Upper lobe of left lung (tissue), 6 donors: ENCODE measurements around the gene DTX2. TPM values are rescaled to one million over a fixed set of nuclear protein-coding genes. Genes with fewer than 3 reads are reported as not detected.
A peak's percentile ranks its signal among the peaks of the same experiment; 100 is the strongest.
"Not testable (repeated sequence)": the region's sequence is repeated elsewhere in the genome, so short reads cannot be mapped to it uniquely, and the experiment has no call there.

Experiments
- ATAC-seq, 2 donors: fragments of 200-7000 bp; cut with Tn5 transposase; one replicate each; pipeline ENCODE4 v1.9.1; 2022; ENCODE audit warnings: mild to moderate bottlenecking in 2 of 2, moderate library complexity in 2 of 2; ENCODE audit not compliant: low FRiP score in 2 of 2
- DNase-seq, 2 donors: peaks; one replicate each; pipeline ENCODE4 v3.0.0-alpha.2; 2019 to 2020
- H3K27ac ChIP-seq, 4 donors: fragments of 200-600 bp; sonication (generic); one replicate each; pipeline ENCODE4 v1.5.1; 2016 to 2019
- H3K27me3 ChIP-seq, 4 donors: fragments of 200-600 bp; sonication (generic); one replicate each; pipeline ENCODE4 v1.5.1; 2017 to 2019
- H3K36me3 ChIP-seq, 4 donors: fragments of 200-600 bp; sonication (generic); one replicate each; pipeline ENCODE4 v1.5.1; 2016 to 2019
- H3K4me1 ChIP-seq, 4 donors: fragments of 200-600 bp; sonication (generic); one replicate each; pipeline ENCODE4 v1.5.1; 2018 to 2019
- H3K4me3 ChIP-seq, 4 donors: fragments of 200-600 bp; sonication (generic); one replicate each; pipeline ENCODE4 v1.5.1; 2017 to 2019; ENCODE audit warnings: mild to moderate bottlenecking in 2 of 4, moderate library complexity in 1 of 4
- H3K9me3 ChIP-seq, 4 donors: fragments of 200-600 bp; sonication (generic); one replicate each; pipeline ENCODE4 v1.5.1; 2018 to 2019
- CTCF ChIP-seq, 6 experiments: fragments of 450-650 bp in 4 of 6; fragments of 200-600 bp in 2 of 6; sonication (generic) in 2 of 6; IDR thresholded peaks; one replicate each; pipeline ENCODE4 v1.5.1; 2016 to 2019; ENCODE audit warnings: antibody characterized with exemption in 6 of 6
- EP300 ChIP-seq, 4 donors: sonication (generic); formaldehyde crosslinking; IDR thresholded peaks; one replicate each; pipeline ENCODE4 v1.5.1; 2017; ENCODE audit warnings: antibody characterized with exemption in 4 of 4, control low read depth in 2 of 4
- POLR2A ChIP-seq, 4 donors: fragments of 450-650 bp; IDR thresholded peaks; one replicate each; pipeline ENCODE4 v1.5.1; 2016 to 2017; ENCODE audit warnings: antibody characterized with exemption in 4 of 4, mild to moderate bottlenecking in 2 of 4
- WGBS, 2 donors: methylation state at CpG; one replicate each; pipeline ENCODE4 v1.1.5; 2017 to 2018; 5-methylcytosine and 5-hydroxymethylcytosine counted together
- total RNA-seq, 6 donors: library from RNA; depleted of rRNA in 4 of 6; stranded (reverse); fragments of >200 nt in 4 of 6; gene quantifications; one replicate each; pipeline versions ENCODE4 v1.1.0 to v1.2.1, GENCODE V29; 2016 to 2021
- donor health status: DM: no; HTN: no; CAD: no; lungs with moderate emphysema.
- donor health status: DM: no; HTN: yes; CAD: no; lungs with severe emphysema.

DTX2 gene
- total RNA-seq, 6 donors from 2014 or later = 24.2 to 82.8 (median 36.1) TPM

DNA sequence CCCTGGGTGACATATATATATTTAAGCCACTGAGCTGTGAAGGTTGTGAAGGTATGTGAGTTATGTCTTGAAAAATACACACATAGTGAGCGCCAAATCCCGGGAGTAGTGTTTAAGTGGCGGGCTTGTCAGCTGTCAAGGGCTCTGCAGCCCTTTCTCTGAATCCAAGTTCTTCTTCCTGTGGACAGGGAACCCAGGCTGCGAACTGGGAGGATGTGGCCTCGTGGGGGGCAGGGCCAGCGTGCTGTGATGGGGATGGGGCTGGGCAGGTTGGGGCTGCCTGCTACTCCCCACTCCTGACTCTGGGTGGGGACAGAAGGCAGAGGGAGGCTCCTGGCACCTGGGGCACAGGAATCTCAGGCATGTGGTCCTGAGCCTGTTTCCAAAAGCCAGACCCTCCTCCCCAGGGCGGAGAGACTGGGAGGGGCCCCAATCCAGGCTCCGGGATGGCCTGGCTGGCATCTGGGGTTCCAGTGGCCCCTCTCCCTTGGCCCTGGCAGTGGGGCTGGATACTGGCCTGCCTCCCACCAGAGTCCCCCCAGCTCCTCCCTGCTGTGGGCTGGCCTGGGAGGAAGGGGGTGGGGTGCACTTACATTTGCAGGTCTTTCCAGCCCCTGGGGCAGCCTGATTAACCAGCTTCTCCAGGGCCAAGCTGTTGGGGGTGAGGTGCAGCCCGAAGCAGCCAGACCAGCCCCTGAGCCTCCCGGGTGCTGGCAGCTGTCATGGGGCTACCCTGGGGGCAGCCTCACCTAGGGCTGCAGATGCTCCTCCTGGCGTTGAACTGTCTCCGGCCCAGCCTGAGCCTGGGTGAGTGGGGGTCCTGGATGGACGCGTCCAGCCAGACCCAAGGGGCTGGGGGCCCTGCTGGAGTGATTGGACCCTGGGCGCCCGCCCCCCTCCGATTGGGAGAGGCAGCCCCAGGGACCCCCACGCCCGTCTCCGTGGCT, 48.7 kb downstream of the DTX2 start, which contains the start of gene UPK3B:
Gene UPK3B, plus strand, starts transcription at position 622 of the 947 bp plus-strand sequence. Its CDS starts 101 bp downstream, at position 723.
- H3K27ac ChIP-seq = peak within 1 kb of the TSS in 2 of 4 donors; percentile 10 to 27
- DNase-seq = peak; percentile 59 to 76
- peaks cover 4 to 18% (median 9%) of the 10 kb centered on the region in 4 donors for H3K36me3 ChIP-seq
- TF ChIP-seq POLR2A (IDR thresholded peaks at IDR 0.05) (peak in 1 of 4 donors; percentile 20), CTCF (IDR thresholded peaks at IDR 0.05) (no peak)
- no peaks in the 10 kb centered on the region for H3K9me3 ChIP-seq
- peak within 1 kb of the TSS in 2 of 4 donors; percentile 7 to 31 for H3K4me3 ChIP-seq
- peak; percentile 6 to 11 for ATAC-seq
- WGBS, 2 donors = 15 to 46% methylated on average over 6 to 14 of the region's 20 CpGs
- H3K27me3 ChIP-seq = no peaks in the 10 kb centered on the region
- H3K4me1 ChIP-seq = peaks cover 0 to 18% (median 13%) of the 10 kb centered on the region in 4 donors

GRCh38 chr7:76511200-76511910, 49.8 kb downstream of the DTX2 start:
- H3K4me1 ChIP-seq = peaks cover 0 to 18% (median 16%) of the 10 kb centered on the region in 4 donors
- H3K36me3 ChIP-seq, H3K27me3 ChIP-seq, H3K4me3 ChIP-seq, H3K9me3 ChIP-seq, H3K27ac ChIP-seq: not testable (repeated sequence)
- WGBS, 2 donors = 70 to 84% methylated on average over 2 to 14 of the region's 24 CpGs
- DNase-seq (peak in 1 of 2 donors; percentile 75), ATAC-seq (peak in 1 of 2 donors; percentile 22)

- H3K36me3 ChIP-seq, H3K9me3 ChIP-seq, H3K4me3 ChIP-seq, H3K27me3 ChIP-seq: not testable (repeated sequence)
- peak overlapping the region in 3 of 4 donors; percentile 7 to 56 (median 55) for H3K27ac ChIP-seq
- 71% methylated on average over 5 of the region's 31 CpGs; no CpG with 5 or more reads in 1 of the 2 donors for WGBS, 2 donors
- DNase-seq (peak in 1 of 2 donors; percentile 56), ATAC-seq (peak; percentile 38 to 94)
- peaks cover 0 to 18% (median 16%) of the 10 kb centered on the region in 4 donors for H3K4me1 ChIP-seq
Observed at GRCh38 chr7:76511911-76512885, 50.7 kb downstream of the DTX2 start.

- DNase-seq (peak in 1 of 2 donors; percentile 68), ATAC-seq (peak; percentile 2)
- TF ChIP-seq EP300 (IDR thresholded peaks at IDR 0.05) (no peak), CTCF (IDR thresholded peaks at IDR 0.05) (peak in 3 of 6 experiments; percentile 9 to 36 (median 11))
- Histone ChIP-seq H3K4me1 (peaks cover 0 to 18% (median 16%) of the 10 kb centered on the region in 4 donors), H3K27me3 (no peaks in the 10 kb centered on the region), H3K36me3 (no peaks in the 10 kb centered on the region), H3K27ac (peak overlapping the region in 3 of 4 donors; percentile 7 to 56 (median 55)), H3K9me3 (no peaks in the 10 kb centered on the region), H3K4me3 (no peak overlapping the region)
- 57 to 64% methylated on average over 12 to 18 of the region's 21 CpGs for WGBS, 2 donors
Observed at GRCh38 chr7:76512941-76513816, 51.7 kb downstream of the DTX2 start.
